A673 (cell line): ENCODE data around the gene GRK6.

Experiments used
- CTCF ChIP-seq: fragments of 300-800, 200-600 bp; sonication (generic); conservative IDR thresholded peaks from 2 replicates; pipeline ENCODE4 v1.5.1; 2017; ENCODE audit warnings: low read depth, mild to moderate bottlenecking, antibody characterized with exemption, low read length, moderate library complexity, mixed read lengths
- EZH2 ChIP-seq: fragments of 200-600 bp; sonication (generic); IDR thresholded peaks from 2 replicates; pipeline ENCODE4 v1.6.1; 2017; ENCODE audit warnings: borderline replicate concordance, low read depth, mild to moderate bottlenecking, mixed read lengths, antibody characterized with exemption, low read length; ENCODE audit not compliant: poor library complexity, severe bottlenecking

- TF ChIP-seq CTCF (peak; percentile 85), EZH2 (no peak)
Observed at GRCh38 chr5:177390363-177391300, 35.8 kb upstream of the GRK6 start.
